Measurements from ENCODE around the gene MANEA.

Gene MANEA

DNA sequence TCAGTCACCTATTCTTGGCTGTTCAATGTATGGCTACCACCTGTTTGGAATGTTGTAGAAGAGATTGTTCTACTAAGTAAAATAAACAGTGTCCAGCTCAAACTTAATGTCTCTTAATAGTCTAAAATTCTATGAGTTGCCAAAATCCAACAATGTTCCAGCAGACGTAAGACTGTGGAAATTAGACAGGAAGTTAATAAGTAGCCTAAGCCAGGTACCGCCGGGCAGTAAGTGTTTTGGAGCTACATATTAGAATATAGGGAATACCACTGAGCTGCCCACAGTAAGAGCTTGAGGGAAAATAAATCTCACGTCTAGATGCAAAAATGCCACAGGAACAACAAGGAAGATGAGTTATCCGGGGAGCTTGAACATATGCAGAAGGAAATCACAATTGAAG, 7.8 kb upstream of the MANEA start:
- Histone ChIP-seq H3K9ac (ENCODE audit: low read length) (no peak overlapping the region), H3K27me3 (replicated peaks; ENCODE audit: insufficient read depth, low read length) (no peaks in the 10 kb centered on the region), H3K9me3 (replicated peaks; ENCODE audit: insufficient read depth, low read length) (no peaks in the 10 kb centered on the region), H3K9me2 (replicated peaks; ENCODE audit: insufficient read depth, low read length) (no peaks in the 10 kb centered on the region), H2AFZ (ENCODE audit: low read length) (no peak overlapping the region), H4K20me1 (ENCODE audit: insufficient read depth, low read length) (no peaks in the 10 kb centered on the region), H3K79me2 (ENCODE audit: low read length) (peaks cover 25% of the 10 kb centered on the region), H3F3A (ENCODE audit: insufficient read depth, low read length) (no peaks in the 10 kb centered on the region), H3K27ac (ENCODE audit: low read length) (no peak overlapping the region), H3K36me3 (replicated peaks; ENCODE audit: insufficient read depth, low read length) (no peaks in the 10 kb centered on the region), H3K4me3 (ENCODE audit: low read length) (no peak overlapping the region), H3K4me2 (ENCODE audit: low read depth, low read length) (no peak overlapping the region), H3K4me1 (ENCODE audit: low read length) (no peaks in the 10 kb centered on the region)
- no peak for DNase-seq
- TF ChIP-seq, protein P1, sequence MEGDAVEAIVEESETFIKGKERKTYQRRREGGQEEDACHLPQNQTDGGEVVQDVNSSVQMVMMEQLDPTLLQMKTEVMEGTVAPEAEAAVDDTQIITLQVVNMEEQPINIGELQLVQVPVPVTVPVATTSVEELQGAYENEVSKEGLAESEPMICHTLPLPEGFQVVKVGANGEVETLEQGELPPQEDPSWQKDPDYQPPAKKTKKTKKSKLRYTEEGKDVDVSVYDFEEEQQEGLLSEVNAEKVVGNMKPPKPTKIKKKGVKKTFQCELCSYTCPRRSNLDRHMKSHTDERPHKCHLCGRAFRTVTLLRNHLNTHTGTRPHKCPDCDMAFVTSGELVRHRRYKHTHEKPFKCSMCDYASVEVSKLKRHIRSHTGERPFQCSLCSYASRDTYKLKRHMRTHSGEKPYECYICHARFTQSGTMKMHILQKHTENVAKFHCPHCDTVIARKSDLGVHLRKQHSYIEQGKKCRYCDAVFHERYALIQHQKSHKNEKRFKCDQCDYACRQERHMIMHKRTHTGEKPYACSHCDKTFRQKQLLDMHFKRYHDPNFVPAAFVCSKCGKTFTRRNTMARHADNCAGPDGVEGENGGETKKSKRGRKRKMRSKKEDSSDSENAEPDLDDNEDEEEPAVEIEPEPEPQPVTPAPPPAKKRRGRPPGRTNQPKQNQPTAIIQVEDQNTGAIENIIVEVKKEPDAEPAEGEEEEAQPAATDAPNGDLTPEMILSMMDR (IDR thresholded peaks at IDR 0.05; ENCODE audit: low read length), result no peak
- no peak for TF ChIP-seq EZH2phosphoT487 (IDR thresholded peaks at IDR 0.05; ENCODE audit: low read length)

DNA sequence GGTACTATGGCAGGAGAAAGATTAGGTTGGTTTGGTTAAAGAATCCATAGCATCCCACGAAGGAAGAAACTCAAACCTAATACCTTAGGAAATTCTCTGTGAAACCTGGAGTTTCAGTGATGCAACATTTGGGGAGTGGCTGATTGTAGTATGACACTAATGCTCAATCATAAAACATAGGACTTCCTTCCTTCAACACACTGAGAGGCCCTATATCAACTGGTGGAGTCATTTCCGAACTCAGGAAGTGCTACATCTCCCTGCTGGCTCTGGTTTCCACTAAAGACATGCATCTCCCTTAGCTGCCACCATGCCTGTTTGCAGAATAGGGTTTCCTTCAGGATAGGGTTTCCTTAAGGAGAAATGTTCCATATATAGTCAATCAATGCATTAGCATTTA, 5.2 kb upstream of the MANEA start:
- no peak for TF ChIP-seq EZH2 (optimal IDR thresholded peaks at IDR 0.05; ENCODE audit: low read depth, low read length)
- TF ChIP-seq EZH2phosphoT487 (IDR thresholded peaks at IDR 0.05; ENCODE audit: low read length), result no peak
- TF ChIP-seq, protein P1 (IDR thresholded peaks at IDR 0.05; ENCODE audit: low read length), result no peak
- H3K79me2 ChIP-seq (ENCODE audit: low read length), result peaks cover 46% of the 10 kb centered on the region
- H3K4me2 ChIP-seq (ENCODE audit: low read depth, low read length), result no peak overlapping the region
- no peaks in the 10 kb centered on the region for H3K4me1 ChIP-seq (ENCODE audit: low read length)
- no peak overlapping the region for H3K9ac ChIP-seq (ENCODE audit: low read length)
- no peaks in the 10 kb centered on the region for H3K9me3 ChIP-seq (replicated peaks; ENCODE audit: insufficient read depth, low read length)
- no peaks in the 10 kb centered on the region for H3K9me2 ChIP-seq (replicated peaks; ENCODE audit: insufficient read depth, low read length)
- H3K27ac ChIP-seq (ENCODE audit: low read length), result no peak overlapping the region
- H3F3A ChIP-seq (ENCODE audit: insufficient read depth, low read length), result peaks cover 12% of the 10 kb centered on the region
- H2AFZ ChIP-seq (ENCODE audit: low read length), result no peak overlapping the region
- no peaks in the 10 kb centered on the region for H3K36me3 ChIP-seq (replicated peaks; ENCODE audit: insufficient read depth, low read length)
- H3K27me3 ChIP-seq (replicated peaks; ENCODE audit: insufficient read depth, low read length), result no peaks in the 10 kb centered on the region
- no peak for DNase-seq
- no peaks in the 10 kb centered on the region for H4K20me1 ChIP-seq (ENCODE audit: insufficient read depth, low read length)
- H3K4me3 ChIP-seq (ENCODE audit: low read length), result no peak overlapping the region

DNA sequence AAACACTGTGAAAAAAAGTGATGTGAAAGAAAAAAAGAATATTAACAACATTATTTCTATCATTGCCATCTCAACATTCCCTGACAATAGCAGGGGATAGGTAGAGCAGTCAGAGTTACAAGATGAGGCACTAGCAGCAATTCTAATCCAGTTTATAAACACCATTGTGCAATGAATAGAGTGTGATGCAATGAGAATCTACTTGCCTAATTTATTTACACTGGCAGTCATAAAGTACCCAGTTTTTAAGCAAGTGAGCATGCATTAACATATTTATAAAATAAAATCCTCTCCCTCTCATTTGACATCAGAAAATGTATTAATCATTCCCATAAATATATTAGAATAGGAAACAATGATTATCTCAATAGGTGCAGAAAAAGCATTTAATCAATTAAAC, 2.5 kb upstream of the MANEA start:
- Histone ChIP-seq H3K9me3 (replicated peaks; ENCODE audit: insufficient read depth, low read length) (no peaks in the 10 kb centered on the region), H3K79me2 (ENCODE audit: low read length) (peaks cover 66% of the 10 kb centered on the region), H3K9ac (ENCODE audit: low read length) (no peak overlapping the region)

More for the DNA sequence above, 2.5 kb upstream of the MANEA start:
- H3F3A ChIP-seq (ENCODE audit: insufficient read depth, low read length), result peaks cover 29% of the 10 kb centered on the region
- no peaks in the 10 kb centered on the region for H4K20me1 ChIP-seq (ENCODE audit: insufficient read depth, low read length)
- peak overlapping the region; percentile 63 for H3K4me2 ChIP-seq (ENCODE audit: low read depth, low read length)
- H3K4me3 ChIP-seq (ENCODE audit: low read length), result 0 out of 2 replicates have a peak overlapping the region, but pooled peaks have one; percentile 3
- no peak for DNase-seq
- no peak for TF ChIP-seq EZH2phosphoT487 (IDR thresholded peaks at IDR 0.05; ENCODE audit: low read length)
- TF ChIP-seq, protein P1 (IDR thresholded peaks at IDR 0.05; ENCODE audit: low read length), result no peak
- no peak for TF ChIP-seq EZH2 (optimal IDR thresholded peaks at IDR 0.05; ENCODE audit: low read depth, low read length)
- no peaks in the 10 kb centered on the region for H3K27me3 ChIP-seq (replicated peaks; ENCODE audit: insufficient read depth, low read length)
- H3K4me1 ChIP-seq (ENCODE audit: low read length), result no peaks in the 10 kb centered on the region
- H3K36me3 ChIP-seq (replicated peaks; ENCODE audit: insufficient read depth, low read length), result no peaks in the 10 kb centered on the region
- H2AFZ ChIP-seq (ENCODE audit: low read length), result no peak overlapping the region
- H3K27ac ChIP-seq (ENCODE audit: low read length), result no peak overlapping the region
- H3K9me2 ChIP-seq (replicated peaks; ENCODE audit: insufficient read depth, low read length), result no peaks in the 10 kb centered on the region
